HG03066 (cell line): ENCODE results near the gene AP2A1.

Experiments used
- ATAC-seq: cut with Tn5 transposase; IDR thresholded peaks from one replicate; pipeline ENCODE4 v1.9.1; 2021; ENCODE audit warnings: low read depth; ENCODE audit not compliant: unreplicated experiment

The AP2A1 gene

DNA sequence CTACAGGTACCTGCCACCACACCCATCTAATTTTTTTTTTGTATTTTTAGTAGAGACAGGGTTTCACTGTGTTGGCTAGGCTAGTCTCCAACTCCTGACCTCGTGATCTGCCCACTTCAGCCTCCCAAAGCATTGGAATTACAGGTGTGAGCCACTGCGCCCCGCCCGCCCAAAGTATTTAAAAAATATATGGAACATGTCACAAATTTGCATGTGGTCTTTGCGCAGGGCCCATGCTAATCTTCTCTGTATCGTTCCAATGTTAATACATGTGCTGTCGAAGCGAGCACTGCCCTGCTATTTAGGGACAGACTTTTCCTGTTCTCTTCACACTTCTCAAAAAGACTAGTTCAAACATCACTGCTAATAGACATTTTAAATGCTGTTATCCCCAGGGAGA is 2.5 kb upstream of the AP2A1 start:
- no peak for ATAC-seq

DNA sequence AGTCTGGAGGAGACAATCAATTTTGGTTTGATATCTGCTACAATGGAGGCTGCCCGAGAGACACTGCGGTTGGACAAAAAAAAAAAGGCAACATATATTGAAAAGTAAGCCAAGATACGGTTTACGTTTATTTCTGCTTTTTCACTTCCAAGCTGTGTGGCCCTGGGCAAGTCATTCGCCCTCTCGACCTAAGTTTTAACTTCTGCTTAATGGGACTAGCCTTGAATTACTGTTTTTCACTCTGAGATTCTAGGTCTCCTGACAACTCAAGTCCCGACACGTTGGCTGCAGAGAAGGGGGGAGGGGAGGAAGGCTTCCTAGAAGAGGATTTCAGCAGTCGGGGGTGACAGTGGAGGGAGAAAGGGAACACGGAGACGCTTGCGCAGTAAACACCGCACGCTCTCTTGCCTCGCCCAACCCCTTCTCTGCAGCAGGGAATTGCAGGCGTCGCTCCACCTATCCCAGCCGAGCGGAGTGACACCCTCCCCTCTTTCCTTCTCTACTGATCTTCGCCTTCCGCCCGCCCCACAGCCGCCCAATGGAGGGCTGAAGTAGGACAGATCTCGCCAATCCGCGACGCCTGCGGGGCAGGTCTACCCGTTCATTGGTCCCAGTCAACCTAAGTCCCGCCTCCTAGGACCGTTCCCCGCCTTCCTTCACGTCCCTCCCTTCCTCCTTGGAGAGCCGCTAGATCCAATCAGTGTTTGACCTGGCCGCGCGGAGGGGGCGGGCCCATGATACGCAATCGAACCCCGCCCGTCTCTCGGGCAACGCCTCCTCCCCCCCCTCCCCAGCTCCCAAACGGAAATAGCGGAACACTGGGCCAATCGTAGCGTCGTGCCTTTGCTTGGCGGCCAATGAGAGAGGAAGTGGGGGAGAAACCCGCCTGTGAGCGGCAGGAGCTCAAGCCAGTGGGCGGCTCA is 533 bp upstream of the AP2A1 start:
- peak; percentile 92 for ATAC-seq

GRCh38 chr19:49767381-49767780 is 580 bp downstream of the AP2A1 start:
- ATAC-seq = no peak

- no peak for ATAC-seq
Measured at GRCh38 chr19:49767967-49768581, 1.3 kb downstream of the AP2A1 start.

DNA sequence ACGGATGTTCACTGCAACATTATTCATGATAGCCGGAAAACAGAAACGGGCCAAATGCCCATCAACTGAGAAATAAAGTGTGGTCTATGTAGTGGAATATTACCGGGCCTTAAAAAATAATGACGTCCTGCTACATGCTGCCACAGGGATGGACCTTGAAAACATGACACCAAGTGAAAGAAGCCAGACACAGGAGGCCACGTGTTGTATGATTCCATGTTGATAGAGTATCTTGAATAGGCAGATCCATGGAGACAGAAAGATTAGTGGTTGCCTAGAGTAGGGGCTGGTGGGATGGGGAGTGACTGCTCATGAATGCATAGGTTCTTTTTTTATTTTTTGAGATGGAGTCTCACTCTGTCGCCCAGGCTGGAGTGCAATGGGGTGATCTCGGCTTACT is 3.7 kb downstream of the AP2A1 start:
- no peak for ATAC-seq

- ATAC-seq = no peak
Measured at GRCh38 chr19:49771674-49772139, 4.9 kb downstream of the AP2A1 start.

GRCh38 chr19:49772850-49773432 is 6.1 kb downstream of the AP2A1 start:
- no peak for ATAC-seq

GRCh38 chr19:49773663-49774350 is 7.0 kb downstream of the AP2A1 start:
- no peak for ATAC-seq

- no peak for ATAC-seq
Measured at GRCh38 chr19:49774969-49775368, 8.2 kb downstream of the AP2A1 start.

GRCh38 chr19:49775742-49776370 is 9.1 kb downstream of the AP2A1 start:
- no peak for ATAC-seq

DNA sequence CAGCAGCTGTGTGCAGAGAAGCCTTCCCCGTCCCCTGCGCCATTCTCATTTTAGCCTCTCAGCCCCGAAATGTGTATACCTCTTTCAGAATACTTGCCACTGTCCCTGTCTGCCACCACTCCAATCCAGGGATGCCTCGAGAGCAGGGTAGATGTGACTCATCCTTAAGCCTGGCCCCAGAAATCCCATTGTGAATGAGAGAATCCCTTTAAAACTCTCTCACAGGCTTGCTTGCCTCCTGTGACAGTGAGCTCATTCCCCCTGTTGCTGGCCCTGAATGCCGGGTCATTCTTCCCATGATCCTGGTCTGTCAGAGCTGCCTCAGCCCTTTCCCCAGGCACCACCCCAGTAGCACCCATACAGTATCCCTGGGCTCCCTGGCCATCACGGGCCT is 9.6 kb downstream of the AP2A1 start:
- ATAC-seq = no peak

- ATAC-seq = no peak
Measured at GRCh38 chr19:49779731-49780555, 13.1 kb downstream of the AP2A1 start.

DNA sequence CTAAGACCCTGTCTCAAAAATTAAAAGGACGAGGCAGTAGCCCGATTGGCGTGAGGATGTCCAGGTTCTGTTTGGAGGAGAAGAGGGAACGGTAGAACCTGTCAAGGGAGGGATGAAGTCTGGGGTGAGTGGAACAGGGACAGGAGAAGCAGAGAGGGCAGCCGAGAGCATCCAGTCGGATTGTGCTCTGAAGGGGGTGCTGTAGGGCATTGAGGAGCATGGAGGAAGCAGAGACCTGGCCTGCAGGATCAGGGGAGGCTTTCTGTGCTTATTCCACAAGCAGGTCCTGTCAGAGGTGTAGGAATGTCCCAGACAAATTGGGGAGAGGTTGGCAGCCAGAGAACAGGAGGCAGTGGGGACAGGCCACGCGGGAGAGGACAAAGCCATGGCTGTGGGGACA is 14.1 kb downstream of the AP2A1 start:
- ATAC-seq = no peak

DNA sequence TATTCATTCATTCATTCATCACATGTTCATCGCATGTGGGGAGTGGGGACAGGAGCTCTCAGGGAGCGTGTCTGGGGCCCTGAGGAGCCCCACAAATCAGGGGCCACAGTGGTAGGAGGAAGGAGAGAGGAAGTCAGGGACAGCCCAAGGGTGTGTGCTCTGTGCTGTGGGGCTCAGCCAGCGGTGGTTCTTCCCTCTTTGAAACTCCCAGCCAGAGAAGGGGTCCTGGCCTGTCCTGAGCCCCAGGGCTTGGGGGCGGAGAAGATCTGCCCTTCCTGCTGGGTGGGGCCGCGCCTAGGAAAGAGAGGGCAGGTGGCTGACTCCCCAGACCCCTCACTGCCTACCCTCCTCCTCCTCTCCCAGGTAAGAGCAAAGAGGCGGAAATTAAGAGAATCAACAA is 14.6 kb downstream of the AP2A1 start:
- ATAC-seq = no peak

- ATAC-seq = no peak
Measured at GRCh38 chr19:49782515-49782914, 15.7 kb downstream of the AP2A1 start.

GRCh38 chr19:49786376-49786820 is 19.6 kb downstream of the AP2A1 start:
- no peak for ATAC-seq

DNA sequence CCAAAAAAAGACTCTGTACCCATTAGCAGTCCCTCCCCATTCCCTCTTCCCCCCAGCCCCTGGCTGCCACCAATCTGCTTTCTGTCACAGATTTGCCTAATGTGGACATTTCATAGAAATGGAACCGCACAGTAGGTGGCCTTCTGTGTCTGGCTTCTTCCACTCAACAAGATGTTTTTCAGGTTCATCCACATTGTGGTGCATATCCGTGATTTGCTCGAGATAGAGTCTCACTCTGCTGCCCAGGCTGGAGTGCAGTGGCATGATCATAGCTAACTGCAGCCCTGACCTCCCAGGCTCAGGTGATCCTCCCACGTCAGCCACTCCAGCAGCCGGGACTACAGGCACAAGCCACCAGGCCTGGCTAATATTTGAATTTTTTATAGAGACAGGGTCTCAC is 20.9 kb downstream of the AP2A1 start:
- ATAC-seq = no peak

- no peak for ATAC-seq
Measured at GRCh38 chr19:49788857-49789256, 22.1 kb downstream of the AP2A1 start.

DNA sequence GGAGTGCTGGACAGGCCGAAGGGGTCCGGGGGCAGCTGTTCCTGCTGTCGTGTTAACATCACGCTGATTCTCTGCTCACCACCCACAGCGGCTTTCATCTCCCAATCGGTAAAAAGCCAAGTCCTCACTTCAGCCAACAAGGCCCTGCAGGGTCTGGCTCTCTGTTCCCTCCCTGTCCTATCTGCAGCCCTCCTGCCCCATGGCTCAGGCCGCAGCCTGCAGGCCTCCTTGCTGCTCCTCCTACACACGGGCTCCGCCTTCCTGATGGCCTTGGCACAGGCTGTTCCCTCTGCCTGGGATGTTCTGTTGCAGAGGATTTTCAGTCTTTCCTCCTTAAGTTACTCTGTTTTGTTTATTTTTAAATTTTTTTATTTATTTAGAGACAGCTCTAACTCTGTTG is 24.1 kb downstream of the AP2A1 start:
- no peak for ATAC-seq
